Stimulated activated CD8-positive, alpha-beta memory T cell treated with anti-CD3 and anti-CD28 coated beads, Interleukin-4, amount 100 ng/mL, for 48 hours (primary cell): ENCODE results near the gene HTR3A.

ENCODE experiments used
- DNase-seq: peaks from one replicate; pipeline ENCODE4 v3.0.0-alpha.2; 2020

The HTR3A gene

DNA sequence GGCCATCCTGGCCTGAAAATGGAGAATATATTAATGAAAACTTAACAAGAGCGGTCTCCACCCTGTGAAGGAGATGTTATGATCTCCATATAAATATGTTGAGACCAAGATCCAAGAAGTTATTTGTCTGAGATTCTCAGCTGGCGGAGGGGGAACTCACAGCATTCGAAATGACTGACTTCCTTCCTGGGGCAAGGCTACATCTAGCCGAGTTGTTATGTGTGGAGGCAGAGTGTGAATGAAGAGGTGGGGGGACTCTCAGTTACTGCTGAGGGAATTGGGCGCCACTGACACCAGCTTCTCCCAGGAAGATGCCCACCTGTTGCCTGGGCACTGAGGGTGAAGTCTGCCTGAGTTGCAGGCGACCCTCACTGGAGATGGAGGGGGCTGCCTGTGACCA, 5.9 kb downstream of the HTR3A start:
- no peak for DNase-seq

DNA sequence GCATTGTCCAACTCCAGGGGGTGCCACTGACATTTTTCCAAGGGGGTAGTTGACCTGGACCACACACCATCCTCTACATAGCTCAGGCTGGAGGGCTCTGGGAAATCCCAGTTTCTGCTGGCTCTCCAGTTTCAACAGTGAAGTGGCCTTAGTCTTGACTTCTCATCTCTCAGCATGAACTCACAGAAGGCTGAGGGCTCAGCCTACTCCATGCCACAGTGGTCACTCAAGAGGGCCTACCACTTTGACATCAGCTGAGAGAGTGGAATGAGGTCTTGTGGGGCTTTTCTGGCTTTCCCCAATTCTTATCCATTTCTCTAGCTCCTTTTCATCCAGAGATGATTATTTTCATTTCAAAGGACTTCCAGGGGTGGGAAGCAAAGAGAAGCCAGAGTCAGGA, 7.4 kb downstream of the HTR3A start:
- no peak for DNase-seq

DNA sequence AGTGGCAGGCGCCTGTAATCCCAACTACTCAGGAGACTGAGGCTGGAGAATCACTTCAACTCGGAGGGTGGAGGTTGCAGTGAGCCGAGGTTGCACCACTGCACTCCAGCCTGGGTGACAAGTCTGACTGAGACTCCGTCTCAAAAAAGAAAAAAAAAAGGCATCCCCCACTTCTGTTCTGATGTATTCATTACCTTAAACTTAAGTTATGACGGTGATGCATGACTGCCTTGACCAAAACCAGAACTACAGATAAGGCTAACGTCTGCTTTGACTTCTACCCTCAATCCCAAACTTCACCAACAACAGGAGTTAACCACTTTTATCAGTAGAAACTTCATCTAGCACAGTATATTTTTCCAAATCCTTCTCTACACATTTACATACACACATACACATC, 9.9 kb downstream of the HTR3A start:
- no peak for DNase-seq

DNA sequence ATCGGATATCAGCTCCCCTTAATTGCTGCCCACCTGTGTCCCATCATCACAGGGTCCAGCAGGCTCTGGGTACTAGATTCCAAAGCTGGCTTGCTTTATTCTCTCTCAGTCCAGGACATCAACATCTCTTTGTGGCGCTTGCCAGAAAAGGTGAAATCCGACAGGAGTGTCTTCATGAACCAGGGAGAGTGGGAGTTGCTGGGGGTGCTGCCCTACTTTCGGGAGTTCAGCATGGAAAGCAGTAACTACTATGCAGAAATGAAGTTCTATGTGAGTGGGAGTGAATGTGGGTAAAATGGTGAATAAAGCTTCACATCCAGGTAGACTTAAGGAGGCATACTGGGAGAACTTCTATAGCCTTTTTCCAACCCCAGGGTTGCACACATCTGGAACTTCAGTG, 11.0 kb downstream of the HTR3A start:
- DNase-seq, result no peak

DNA sequence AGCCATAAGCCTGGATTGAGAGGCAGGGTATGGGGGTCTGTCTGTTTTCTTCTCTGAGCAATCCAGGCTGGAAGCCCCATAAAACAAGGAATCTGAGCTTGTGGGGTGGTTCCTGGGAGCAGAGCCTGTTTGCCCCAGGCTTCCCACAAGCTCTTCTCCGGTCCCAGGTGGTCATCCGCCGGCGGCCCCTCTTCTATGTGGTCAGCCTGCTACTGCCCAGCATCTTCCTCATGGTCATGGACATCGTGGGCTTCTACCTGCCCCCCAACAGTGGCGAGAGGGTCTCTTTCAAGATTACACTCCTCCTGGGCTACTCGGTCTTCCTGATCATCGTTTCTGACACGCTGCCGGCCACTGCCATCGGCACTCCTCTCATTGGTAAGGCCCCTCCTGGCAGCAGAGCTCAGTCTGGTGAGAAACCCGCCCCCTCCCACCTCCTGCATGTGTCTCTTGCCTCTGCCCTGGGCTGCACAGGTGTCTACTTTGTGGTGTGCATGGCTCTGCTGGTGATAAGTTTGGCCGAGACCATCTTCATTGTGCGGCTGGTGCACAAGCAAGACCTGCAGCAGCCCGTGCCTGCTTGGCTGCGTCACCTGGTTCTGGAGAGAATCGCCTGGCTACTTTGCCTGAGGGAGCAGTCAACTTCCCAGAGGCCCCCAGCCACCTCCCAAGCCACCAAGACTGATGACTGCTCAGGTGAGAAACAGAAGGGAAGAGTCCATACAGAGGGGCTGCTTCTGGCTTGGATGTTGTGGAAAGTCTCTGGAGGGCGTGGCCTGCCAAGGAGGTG, 11.6 kb downstream of the HTR3A start:
- no peak for DNase-seq

DNA sequence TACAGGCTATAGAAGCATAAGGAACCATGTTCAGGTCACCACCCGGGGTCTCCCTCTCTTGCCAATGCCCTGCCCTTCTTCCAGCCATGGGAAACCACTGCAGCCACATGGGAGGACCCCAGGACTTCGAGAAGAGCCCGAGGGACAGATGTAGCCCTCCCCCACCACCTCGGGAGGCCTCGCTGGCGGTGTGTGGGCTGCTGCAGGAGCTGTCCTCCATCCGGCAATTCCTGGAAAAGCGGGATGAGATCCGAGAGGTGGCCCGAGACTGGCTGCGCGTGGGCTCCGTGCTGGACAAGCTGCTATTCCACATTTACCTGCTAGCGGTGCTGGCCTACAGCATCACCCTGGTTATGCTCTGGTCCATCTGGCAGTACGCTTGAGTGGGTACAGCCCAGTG, 14.5 kb downstream of the HTR3A start:
- DNase-seq, result no peak

DNA sequence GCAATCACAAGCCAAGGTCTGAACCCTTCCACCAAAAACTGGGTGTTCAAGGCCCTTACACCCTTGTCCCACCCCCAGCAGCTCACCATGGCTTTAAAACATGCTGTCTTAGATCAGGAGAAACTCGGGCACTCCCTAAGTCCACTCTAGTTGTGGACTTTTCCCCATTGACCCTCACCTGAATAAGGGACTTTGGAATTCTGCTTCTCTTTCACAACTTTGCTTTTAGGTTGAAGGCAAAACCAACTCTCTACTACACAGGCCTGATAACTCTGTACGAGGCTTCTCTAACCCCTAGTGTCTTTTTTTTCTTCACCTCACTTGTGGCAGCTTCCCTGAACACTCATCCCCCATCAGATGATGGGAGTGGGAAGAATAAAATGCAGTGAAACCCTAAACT, 15.0 kb downstream of the HTR3A start:
- no peak for DNase-seq

DNA sequence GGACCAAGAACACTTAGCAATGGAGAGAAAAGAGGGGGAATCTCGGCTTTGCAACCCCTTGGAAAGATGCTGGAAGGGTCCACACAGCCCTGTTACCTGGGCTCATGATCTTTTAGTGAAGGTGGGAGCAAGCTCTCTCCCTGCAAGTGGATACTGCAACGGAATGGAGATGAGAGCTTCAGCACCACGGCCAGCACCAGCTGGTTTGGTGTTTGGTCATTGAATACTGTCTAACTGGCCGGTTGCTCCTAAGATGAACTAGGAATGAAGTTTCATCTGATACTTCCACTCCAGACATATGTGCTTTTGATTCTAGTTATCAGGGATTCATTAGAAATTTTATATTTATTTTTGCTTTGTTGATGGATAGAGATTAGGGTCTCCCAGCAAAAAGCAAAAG, 16.3 kb downstream of the HTR3A start:
- DNase-seq, result peak; percentile 41

DNA sequence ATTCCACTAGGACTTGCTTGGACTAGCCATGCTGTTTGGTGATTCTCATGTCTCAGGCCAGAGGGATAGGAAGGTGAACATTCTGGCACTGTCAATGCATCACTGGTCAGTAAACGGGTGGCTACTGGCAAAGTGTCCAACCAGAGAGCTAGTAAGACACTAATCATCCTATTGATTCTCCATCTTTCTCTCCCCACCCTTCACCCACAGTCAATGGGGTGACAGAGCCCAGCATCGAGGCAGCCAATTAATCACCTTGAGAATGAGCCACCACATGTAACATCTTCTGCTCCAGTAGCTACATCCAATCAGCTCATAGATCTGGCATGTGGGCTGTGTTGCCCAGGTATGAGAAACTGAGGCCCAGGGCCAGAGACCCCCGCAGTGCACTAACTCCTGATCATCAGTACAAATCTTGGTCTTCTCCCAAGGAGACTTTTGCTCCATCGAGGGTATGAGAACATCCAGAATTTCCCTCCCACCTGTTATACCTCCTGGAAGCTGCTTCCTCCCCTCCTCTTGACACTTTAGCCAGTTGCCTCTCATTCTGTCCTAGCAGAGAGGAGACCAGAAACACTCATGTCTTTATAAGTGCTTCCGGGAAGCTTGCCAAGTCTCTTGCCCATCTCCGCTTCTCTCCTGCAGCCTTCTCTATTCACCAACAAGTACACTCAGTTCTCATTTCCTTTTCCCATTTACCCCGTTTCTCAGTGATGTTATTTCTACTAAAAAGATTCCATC, 17.0 kb downstream of the HTR3A start:
- no peak for DNase-seq

DNA sequence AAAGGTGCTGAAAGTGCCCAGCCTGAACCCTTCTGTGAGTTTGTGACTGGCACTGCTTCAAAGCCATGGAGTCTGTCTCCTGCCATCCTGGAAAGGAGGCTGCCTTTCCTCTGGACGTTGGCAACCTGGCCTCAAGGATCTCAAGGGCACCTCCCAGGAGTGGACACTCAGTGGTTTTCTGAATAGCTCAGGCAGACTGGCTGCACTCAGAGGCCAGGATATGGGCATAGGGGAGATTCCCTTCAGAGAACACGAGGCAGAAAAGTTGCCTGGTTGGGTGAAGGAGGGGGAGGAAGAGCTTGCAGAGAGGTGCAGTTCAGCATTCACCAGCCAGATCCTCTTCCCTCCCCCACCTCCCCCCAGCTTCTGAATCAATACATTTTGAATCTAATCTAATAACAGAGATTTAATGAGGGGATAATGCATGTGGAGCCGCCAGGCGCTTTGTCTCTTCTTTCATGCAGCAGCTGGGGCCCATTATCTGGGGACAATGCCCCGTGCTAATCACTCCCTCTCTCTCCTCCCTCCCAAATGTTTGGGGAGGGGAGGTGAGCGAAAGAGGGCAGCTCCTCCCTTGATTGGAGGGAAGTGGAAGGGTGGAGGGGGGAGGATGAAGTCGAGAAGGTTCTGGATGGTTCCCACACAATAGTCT, 17.7 kb downstream of the HTR3A start:
- no peak for DNase-seq

DNA sequence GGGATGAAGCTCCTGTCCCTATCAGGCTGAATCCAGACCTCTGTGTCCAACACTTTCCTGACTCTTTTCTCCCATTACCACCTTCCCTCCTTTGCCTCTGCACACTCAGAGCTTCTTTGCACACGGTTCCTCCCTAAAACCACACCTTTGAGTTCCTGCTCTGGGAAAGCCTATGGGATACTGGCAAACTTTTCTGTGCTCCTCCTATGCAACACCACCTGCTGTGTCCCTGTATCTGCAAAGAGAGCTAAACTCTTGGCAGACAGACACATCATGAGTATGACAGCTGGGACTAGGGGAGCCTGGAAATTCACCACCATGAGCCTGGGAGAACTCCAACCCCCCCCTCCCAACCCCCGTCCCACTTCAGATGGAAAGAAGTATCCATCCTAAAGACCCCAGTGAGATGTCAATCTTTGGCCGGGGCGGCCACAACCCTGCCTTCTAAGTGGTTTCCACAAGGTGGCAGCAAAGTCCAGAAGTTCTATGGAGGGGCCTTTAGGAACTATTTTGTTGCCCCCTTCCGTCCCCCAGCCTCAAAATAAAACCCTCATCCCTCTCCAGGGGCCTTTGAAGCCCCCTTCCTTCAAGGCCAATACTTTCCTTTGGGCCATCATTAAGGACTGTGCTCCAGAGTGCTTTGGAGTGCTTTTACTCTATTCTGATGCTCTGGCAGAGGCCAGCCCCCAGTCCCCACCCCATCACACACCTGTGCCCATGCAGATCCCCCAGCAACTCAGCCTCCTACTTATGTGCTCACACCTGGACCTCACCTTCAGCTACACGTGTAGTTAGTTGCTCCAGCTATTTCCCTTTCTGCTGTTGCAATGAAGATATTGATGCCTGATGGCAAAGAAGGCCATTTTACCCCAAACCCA, 19.4 kb downstream of the HTR3A start:
- DNase-seq, result peak; percentile 57

DNA sequence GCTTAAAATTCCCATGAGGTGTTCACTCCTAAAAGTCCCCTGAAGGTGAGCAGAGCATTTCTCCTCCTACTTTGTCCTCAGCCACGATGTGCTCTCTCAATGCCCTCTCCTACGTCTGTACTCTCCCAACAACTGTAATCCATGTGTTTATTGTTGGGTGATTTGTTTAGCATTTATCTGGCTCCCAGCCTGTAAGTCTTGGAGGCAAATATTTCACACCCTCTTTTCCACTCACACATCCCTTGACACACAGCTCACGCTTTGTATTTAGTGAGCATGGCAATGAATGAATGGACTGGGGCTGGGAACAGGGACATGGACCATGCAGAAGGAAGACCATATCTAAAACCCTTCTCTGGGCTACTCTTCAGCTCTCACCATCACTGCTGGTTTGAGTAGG, 22.6 kb downstream of the HTR3A start:
- DNase-seq, result no peak

DNA sequence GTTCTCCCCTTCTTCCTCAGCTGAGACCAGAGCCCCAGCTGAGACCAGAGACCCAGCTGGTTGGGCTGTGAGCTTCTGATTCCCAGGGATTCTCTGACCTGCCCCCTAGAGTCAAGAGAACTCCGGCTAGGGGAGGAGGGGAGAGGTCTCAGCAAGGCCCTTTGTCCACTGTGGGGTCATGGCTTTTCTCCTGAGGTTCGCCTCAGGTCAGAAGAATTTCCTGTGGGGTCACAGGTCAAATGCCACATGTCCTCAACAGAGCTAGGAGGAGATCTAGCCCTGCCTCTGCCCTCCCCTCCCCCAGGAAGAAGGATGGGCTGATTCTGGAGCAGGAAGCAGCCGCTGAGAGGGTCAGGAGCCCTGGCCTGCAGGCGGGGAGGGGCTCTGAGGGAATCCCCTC, 23.7 kb downstream of the HTR3A start:
- DNase-seq, result no peak

DNA sequence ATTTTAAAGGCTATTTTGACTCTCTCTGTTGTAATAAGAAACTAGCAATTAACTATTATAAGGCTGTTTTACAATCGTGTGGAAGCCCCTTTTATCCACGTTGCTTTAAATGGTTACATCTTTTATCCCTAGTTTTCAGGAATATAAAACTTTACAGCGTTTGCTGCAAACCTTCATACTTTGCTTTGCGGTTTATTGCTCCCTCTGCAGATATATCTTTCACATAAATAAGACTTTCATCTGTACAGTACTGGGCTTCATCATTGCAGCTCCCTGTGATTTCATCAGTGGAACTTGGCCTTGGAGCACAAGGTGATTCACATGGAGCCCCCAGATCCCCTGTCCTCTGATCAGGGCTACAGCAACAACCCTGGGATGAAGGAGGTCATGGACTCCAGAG, 25.6 kb downstream of the HTR3A start:
- DNase-seq, result no peak

DNA sequence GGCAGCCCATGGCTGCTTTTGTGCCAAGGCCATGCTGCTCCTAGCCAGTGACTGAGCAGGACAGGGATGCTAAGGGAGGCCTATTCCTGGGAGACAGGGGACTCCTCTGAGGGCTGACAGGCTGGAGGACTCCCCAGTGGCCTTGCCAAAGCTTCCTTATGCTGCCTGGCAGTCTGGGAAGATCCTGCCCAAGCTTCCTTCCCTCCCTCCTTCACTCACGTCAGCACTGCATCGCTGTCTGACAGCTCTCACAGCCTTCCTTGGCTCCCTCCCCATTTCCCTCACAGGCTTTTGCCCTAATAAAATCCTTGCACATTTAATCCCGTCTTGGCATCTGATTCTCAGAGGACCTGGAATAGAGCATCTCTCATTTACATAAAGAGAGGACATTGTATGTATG, 26.5 kb downstream of the HTR3A start:
- DNase-seq, result no peak

DNA sequence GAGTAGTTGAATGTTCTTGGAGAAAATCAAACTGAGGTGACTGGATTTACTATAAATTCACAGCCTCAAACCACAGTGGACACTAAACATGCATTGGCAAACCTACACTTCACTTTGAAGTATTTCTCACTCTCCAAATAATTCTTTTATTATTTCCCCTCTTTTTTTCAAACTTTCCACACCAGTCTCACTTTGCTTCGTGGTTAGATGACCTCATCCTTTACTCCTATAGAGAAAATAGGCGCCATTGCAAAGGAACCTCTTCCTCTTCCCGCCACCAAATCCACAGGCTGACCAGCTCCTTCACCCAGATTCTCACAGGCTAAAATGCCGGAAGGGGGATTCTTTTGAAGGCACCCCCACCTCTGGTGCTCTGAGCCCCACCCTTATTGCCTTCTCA, 33.4 kb downstream of the HTR3A start:
- no peak for DNase-seq

DNA sequence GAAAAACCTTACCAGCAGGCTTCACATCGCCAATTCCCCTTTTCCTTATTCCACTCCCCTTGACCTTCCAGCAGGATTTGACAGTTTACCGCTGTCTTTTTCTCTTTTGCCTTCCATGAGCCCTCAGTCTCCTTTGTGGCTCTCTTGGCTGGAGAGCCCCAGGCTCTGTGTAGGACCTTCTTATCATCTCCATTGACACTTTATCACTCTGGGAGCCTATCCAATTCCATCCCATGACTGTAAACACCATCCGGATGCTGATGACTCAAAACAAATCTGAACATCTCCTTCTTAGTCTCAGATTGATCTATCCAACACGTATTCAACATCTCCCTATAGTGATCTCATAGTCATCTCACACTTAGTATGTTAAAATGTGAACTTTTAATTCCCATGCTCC, 36.0 kb downstream of the HTR3A start:
- DNase-seq, result no peak

DNA sequence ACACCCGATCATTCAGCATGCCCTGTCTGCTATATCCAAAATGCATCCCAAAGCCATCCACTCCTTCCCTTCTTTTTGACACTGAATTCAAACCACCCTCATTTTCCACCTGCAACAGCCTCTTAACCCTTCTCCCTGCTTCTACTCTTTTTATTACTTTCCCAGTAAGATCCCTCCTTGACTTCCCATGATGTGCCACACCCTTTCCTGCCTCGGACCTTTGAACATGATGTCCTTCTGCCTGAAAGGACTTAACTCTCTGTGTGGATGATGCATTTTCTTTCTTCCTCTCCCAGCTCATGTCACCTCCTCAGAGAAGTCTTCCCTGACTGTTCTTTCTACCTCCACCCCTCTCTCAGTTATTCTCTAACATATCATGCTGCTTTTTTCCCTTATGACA, 36.5 kb downstream of the HTR3A start:
- DNase-seq, result no peak

DNA sequence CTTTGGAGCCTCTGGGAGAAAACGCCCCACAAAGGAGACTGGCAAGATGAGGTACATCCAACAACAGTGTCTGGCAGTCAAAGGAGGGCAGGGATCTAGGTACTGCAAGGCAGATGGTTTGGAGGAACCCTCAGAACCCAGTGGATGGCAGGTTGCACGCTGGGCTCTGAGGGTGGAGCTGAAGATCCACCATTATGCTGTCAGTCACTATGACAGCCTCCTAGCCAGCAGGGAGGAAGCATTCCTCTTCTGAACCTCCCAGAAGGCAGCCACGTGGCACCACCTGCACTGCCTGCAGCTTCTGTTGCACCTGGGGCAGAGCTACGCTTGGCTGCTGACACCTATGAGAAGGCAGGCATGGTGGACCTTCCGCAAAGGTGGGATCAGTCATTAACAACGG, 40.2 kb downstream of the HTR3A start:
- no peak for DNase-seq

DNA sequence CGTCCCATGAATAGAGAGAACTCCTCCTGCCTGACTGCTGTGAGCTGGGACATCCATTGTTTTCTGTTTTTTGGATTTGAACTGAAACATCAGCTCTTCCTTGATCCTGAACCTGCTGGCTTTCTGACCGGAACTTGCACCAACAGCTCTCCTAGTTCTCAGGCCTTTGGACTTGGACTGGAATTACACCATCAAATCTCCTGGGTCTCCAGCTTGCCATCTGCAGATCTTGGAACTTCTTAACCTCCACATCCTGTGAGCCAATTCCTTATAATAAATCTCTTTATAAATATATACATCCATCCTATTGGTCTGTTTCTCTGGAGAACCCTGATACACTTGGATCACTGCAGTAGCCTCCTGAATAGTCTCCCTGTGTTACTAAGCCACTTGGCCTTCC, 42.1 kb downstream of the HTR3A start:
- no peak for DNase-seq

DNA sequence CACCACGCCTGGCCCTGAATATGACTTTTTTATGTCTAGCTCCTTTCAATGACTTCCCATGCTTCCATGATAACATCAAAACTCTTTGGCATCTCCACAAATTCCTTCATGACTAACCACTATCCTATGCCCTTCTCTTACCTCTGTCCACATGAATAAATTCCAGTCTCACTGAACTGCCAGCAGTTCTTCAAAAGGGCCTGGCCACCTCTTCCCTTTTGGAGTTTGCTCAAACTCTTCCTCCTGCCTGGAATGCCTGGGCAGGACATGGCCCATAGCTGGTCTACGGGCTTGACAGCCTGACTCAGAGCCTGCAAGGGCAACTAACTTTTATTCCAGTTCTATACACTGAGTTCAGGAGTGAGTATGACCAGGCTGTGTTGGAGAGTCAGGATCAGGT, 42.8 kb downstream of the HTR3A start:
- no peak for DNase-seq

DNA sequence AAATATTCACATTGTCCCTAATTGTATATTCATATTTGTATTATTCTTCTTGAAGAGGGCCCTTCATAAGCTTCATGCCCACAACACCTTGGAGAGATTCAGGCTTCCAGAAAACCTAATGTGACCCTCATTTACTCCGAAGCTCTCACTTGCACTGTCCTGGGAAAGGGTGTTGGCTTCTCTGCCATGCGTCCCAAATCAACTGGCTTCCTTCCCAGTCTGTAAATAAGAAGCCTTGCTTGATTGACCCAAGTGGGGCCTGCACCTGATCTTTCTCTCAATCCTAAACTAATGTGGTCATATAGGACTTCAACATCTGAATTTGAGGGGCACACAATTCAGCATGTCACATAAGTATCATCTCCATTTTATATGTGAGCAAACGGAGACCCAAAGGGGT, 44.1 kb downstream of the HTR3A start:
- no peak for DNase-seq

DNA sequence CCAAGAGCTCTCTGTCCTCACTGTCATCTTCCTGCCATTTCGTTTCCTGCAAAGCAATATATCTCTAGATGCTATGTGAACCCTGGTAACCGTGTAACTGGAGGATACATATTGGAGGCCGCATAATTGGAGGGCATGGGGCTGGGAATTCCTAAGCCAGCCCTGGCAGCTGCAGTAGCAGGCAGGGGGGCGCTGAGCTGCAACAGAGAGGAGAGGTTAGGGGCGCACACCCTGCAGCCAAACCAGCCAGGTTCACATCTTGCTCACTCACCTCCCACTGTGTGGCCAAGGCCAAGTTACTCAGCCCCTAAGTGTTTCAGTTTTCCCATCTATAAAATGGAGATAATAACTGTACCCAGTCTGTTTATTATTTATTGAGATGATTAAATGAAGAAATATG, 44.7 kb downstream of the HTR3A start:
- no peak for DNase-seq
